ENCODE results near the gene ATRNL1.

ATRNL1 gene

DNA sequence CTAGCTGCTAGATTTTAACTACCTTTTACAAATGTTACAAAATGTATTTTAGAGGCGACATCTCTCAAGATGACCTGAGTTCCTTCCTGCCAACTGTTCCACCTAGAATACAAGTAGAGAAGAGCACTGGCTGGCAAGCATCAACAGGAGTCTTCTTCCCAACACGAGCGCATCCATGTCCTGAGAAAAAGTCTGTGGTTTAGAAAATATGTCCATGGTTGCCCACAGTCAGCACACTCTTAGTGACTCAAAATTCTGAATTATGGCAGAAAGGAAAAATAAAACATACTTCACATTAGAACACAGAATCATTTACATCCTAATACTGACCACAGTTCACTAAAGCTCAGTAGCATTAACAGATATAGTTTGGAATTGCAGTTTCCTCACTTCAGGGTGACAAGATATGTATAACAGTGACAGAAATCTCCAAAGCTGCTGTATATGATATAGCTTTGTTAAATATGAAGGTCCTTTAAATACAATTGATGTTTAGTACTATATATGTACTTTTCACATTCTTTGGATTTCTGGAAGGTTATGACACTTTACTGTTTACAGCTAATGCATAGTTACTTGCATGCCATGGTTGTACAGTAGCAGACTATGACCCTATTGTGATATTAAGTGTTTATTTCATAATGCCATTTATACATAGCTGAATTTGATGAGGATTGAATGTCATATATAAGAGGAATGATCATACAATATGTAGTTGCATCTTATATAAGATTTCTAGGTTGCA lies 852.7 kb downstream of the ATRNL1 start:
- H3K4me1 ChIP-seq (ENCODE audit: control insufficient read depth in 1 of 2, insufficient read depth in 1 of 2, low read depth in 1 of 2, low read length in 1 of 2), result no peaks in the 10 kb centered on the region
- no peaks in the 10 kb centered on the region for H3K27me3 ChIP-seq
- no peaks in the 10 kb centered on the region for H3K9me3 ChIP-seq
- H3K4me3 ChIP-seq (ENCODE audit: low read depth in 1 of 2, low read length in 1 of 2), result no peak overlapping the region
- no peak overlapping the region for H3K27ac ChIP-seq
- TF ChIP-seq, protein P1, sequence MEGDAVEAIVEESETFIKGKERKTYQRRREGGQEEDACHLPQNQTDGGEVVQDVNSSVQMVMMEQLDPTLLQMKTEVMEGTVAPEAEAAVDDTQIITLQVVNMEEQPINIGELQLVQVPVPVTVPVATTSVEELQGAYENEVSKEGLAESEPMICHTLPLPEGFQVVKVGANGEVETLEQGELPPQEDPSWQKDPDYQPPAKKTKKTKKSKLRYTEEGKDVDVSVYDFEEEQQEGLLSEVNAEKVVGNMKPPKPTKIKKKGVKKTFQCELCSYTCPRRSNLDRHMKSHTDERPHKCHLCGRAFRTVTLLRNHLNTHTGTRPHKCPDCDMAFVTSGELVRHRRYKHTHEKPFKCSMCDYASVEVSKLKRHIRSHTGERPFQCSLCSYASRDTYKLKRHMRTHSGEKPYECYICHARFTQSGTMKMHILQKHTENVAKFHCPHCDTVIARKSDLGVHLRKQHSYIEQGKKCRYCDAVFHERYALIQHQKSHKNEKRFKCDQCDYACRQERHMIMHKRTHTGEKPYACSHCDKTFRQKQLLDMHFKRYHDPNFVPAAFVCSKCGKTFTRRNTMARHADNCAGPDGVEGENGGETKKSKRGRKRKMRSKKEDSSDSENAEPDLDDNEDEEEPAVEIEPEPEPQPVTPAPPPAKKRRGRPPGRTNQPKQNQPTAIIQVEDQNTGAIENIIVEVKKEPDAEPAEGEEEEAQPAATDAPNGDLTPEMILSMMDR (IDR thresholded peaks at IDR 0.05), result no peak
- H3K36me3 ChIP-seq, result no peaks in the 10 kb centered on the region

- no peaks in the 10 kb centered on the region for H3K4me1 ChIP-seq (ENCODE audit: control insufficient read depth in 1 of 2, insufficient read depth in 1 of 2, low read depth in 1 of 2, low read length in 1 of 2)
- H3K27ac ChIP-seq, result no peak overlapping the region
- H3K4me3 ChIP-seq (ENCODE audit: low read depth in 1 of 2, low read length in 1 of 2), result no peak overlapping the region
- H3K27me3 ChIP-seq, result no peaks in the 10 kb centered on the region
- H3K36me3 ChIP-seq, result no peaks in the 10 kb centered on the region
- H3K9me3 ChIP-seq, result no peaks in the 10 kb centered on the region
- TF ChIP-seq, protein P1 (IDR thresholded peaks at IDR 0.05), result no peak
These were observed 853.9 kb downstream of the ATRNL1 start for GRCh38 chr10:115947104-115947503.

DNA sequence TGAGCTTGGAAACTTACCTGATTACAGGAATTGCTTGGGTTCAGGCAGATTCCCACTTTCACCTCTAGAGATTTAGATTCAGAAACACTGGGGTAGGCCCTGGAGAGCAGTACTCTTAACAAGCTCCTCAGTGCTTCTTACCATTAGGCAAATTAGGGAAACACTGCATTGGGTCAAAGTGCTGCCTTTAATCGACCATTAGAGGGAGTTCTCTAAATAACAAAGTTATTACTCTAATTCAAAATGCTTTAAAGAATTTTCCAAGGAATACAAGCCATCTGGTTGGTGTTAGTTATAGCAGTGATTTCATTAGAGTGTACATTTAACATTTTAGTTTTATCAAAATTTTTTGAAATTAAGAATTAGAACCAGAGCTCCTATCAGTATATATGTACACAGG lies 855.3 kb downstream of the ATRNL1 start:
- Histone ChIP-seq H3K27ac (no peak overlapping the region), H3K36me3 (no peaks in the 10 kb centered on the region), H3K27me3 (no peaks in the 10 kb centered on the region), H3K4me1 (ENCODE audit: control insufficient read depth in 1 of 2, insufficient read depth in 1 of 2, low read depth in 1 of 2, low read length in 1 of 2) (no peaks in the 10 kb centered on the region), H3K4me3 (ENCODE audit: low read depth in 1 of 2, low read length in 1 of 2) (no peak overlapping the region), H3K9me3 (no peaks in the 10 kb centered on the region)
- TF ChIP-seq, protein P1 (IDR thresholded peaks at IDR 0.05), result no peak

DNA sequence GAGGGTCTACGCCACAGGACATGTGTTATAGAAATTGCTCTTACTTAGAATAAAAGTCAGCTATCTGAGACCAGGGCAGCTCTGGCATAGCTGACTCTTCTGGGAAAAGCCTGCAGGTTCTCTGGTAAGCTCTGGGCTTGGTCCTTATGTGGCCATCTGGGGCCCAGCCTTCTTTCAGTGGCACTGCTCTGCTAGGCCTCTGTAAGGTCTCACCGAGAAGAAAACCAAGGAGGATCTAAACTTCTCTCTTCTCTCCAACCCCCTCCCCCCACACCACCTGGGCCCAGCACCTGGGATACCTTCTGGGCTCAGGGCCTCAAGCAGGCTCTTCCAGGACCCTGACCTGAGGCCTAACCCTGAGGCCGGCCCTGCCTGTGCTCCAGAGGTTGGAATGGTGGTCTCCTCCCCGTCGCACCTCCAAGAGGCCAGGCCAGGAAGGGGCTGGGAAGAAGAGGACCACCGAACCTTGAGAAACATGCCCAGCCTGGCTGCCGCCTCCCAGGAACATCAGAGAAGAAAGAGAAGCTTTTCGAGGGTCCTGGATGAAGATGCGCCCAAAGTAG lies 856.2 kb downstream of the ATRNL1 start:
- TF ChIP-seq, protein P1 (IDR thresholded peaks at IDR 0.05), result no peak
- Histone ChIP-seq H3K36me3 (no peaks in the 10 kb centered on the region), H3K4me3 (ENCODE audit: low read depth in 1 of 2, low read length in 1 of 2) (no peak overlapping the region), H3K27me3 (no peaks in the 10 kb centered on the region), H3K9me3 (no peaks in the 10 kb centered on the region), H3K4me1 (ENCODE audit: control insufficient read depth in 1 of 2, insufficient read depth in 1 of 2, low read depth in 1 of 2, low read length in 1 of 2) (no peaks in the 10 kb centered on the region), H3K27ac (no peak overlapping the region)

GRCh38 chr10:115950320-115950719 lies 857.2 kb downstream of the ATRNL1 start:
- Histone ChIP-seq H3K4me1 (ENCODE audit: control insufficient read depth in 1 of 2, insufficient read depth in 1 of 2, low read depth in 1 of 2, low read length in 1 of 2) (no peaks in the 10 kb centered on the region), H3K9me3 (no peaks in the 10 kb centered on the region), H3K27ac (no peak overlapping the region), H3K4me3 (ENCODE audit: low read depth in 1 of 2, low read length in 1 of 2) (no peak overlapping the region), H3K27me3 (no peaks in the 10 kb centered on the region), H3K36me3 (no peaks in the 10 kb centered on the region)
- TF ChIP-seq, protein P1 (IDR thresholded peaks at IDR 0.05), result no peak
